Right lobe of liver (tissue), 6 donors: Measurements from ENCODE around the gene CUEDC1. TPM values are rescaled to one million over a fixed set of nuclear protein-coding genes. Genes with fewer than 3 reads are reported as not detected.

Source experiments
- ATAC-seq, 4 donors: fragments of 200-7000 bp; cut with Tn5 transposase; one replicate each; pipeline ENCODE4 v1.9.1; 2020; ENCODE audit warnings: mild to moderate bottlenecking in 4 of 4, moderate library complexity in 4 of 4
- DNase-seq, 3 donors: peaks; one replicate each; pipeline ENCODE4 v3.0.0-alpha.2; 2020
- H3K27ac ChIP-seq, 3 donors: fragments of 200-600 bp; one replicate each; pipeline ENCODE4 v1.8.0; 2022
- H3K27me3 ChIP-seq, 2 donors: fragments of 200-600 bp; one replicate each; pipeline ENCODE4 v1.8.0; 2022
- H3K36me3 ChIP-seq, 4 donors: fragments of 200-600 bp; sonication (generic) in 1 of 4; one replicate each; pipeline versions ENCODE4 v1.5.1 to v1.8.0; 2017 to 2022; ENCODE audit warnings: control low read depth in 1 of 4
- H3K4me1 ChIP-seq, 4 donors: fragments of 200-600 bp; sonication (generic) in 1 of 4; one replicate each; pipeline versions ENCODE4 v1.5.1 to v1.8.0; 2017 to 2022; ENCODE audit warnings: control low read depth in 1 of 4
- H3K4me3 ChIP-seq, 3 donors: fragments of 200-600 bp; one replicate each; pipeline ENCODE4 v1.8.0; 2022
- H3K9me3 ChIP-seq, 4 donors: fragments of 200-600 bp; sonication (generic) in 1 of 4; one replicate each; pipeline versions ENCODE4 v1.5.1 to v1.8.0; 2017 to 2022; ENCODE audit warnings: control low read depth in 1 of 4
- CTCF ChIP-seq, 4 donors: fragments of 200-600 bp in 3 of 4; fragments of 450-650 bp in 1 of 4; IDR thresholded peaks; one replicate each; pipeline versions ENCODE4 v1.5.1 to v1.8.0; 2016 to 2022; ENCODE audit warnings: antibody characterized with exemption in 4 of 4, mild to moderate bottlenecking in 2 of 4
- POLR2A ChIP-seq: fragments of 450-650 bp; IDR thresholded peaks from one replicate; pipeline ENCODE4 v1.6.1; 2017; ENCODE audit warnings: antibody characterized with exemption, mild to moderate bottlenecking
- WGBS: methylation state at CpG from one replicate; pipeline ENCODE4 v1.1.6; 2018; ENCODE audit warnings: low coverage, low lambda C conversion rate; ENCODE audit not compliant: insufficient coverage; ENCODE audit errors: missing lambda C conversion rate; 5-methylcytosine and 5-hydroxymethylcytosine counted together
- intact Hi-C, 2 donors: fragments of 100-400 bp; cut with DNase I; formaldehyde crosslinking; loops; one replicate each; pipeline versions ENCODE4 v1.11.2 to v1.14.1; 2022
- total RNA-seq, 6 experiments: library from RNA; depleted of rRNA in 2 of 6; stranded (reverse); fragments of >200 nt in 2 of 6; fragmentation: NEBNext Ultra II Directional in 3 of 6; extraction: Animal tissue kit (Norgen Biotek cat#: 25700) in 3 of 6; gene quantifications; one replicate each; pipeline versions ENCODE4 v1.1.0 to v1.2.4, GENCODE V29; 2016 to 2023
- donor health status: DM: no; HTN: yes; CAD: no.
- donor health status: DM: no; HTN: no; CAD: no.
- donor health status: DM: no; HTN: no; CAD: no.
- donor health status: DM: no; HTN: yes; CAD: no.
- donor health status: DM: no; HTN: yes; CAD: no.

CUEDC1 gene
- total RNA-seq, 6 experiments from 2014 or later = 4.0 to 8.5 (median 5.5) TPM

- H3K27ac ChIP-seq = no peak overlapping the region
- DNase-seq (no peak), ATAC-seq (no peak)
- H3K36me3 ChIP-seq = no peaks in the 10 kb centered on the region
- no peaks in the 10 kb centered on the region for H3K27me3 ChIP-seq
- TF ChIP-seq POLR2A (no peak), CTCF (IDR thresholded peaks at IDR 0.05) (no peak)
- no peak overlapping the region for H3K4me3 ChIP-seq
- no peaks in the 10 kb centered on the region for H3K9me3 ChIP-seq
- 84% methylated on average over 7 of the region's 11 CpGs for WGBS
- peaks cover 0 to 10% (median 0%) of the 10 kb centered on the region in 4 donors for H3K4me1 ChIP-seq
- intact Hi-C loops = no loop called here
Measured at GRCh38 chr17:57910462-57911420, 44.5 kb downstream of the CUEDC1 start.

GRCh38 chr17:57909551-57909950 is 45.7 kb downstream of the CUEDC1 start:
- Histone ChIP-seq H3K36me3 (no peaks in the 10 kb centered on the region), H3K27me3 (no peaks in the 10 kb centered on the region), H3K4me3 (no peak overlapping the region), H3K9me3 (no peaks in the 10 kb centered on the region), H3K4me1 (peaks cover 0 to 10% (median 0%) of the 10 kb centered on the region in 4 donors), H3K27ac (no peak overlapping the region)
- TF ChIP-seq POLR2A (no peak), CTCF (IDR thresholded peaks at IDR 0.05) (no peak)
- intact Hi-C loops = no loop called here
- WGBS = 96% methylated on average over 4 of the region's 5 CpGs
- no peak for ATAC-seq
- DNase-seq = no peak

GRCh38 chr17:57908278-57908677 is 46.9 kb downstream of the CUEDC1 start:
- H3K4me1 ChIP-seq = peaks cover 0 to 18% (median 0%) of the 10 kb centered on the region in 4 donors
- DNase-seq (no peak), ATAC-seq (no peak)
- intact Hi-C loops = no loop called here
- H3K36me3 ChIP-seq = no peaks in the 10 kb centered on the region
- H3K27ac ChIP-seq = no peak overlapping the region
- H3K27me3 ChIP-seq = no peaks in the 10 kb centered on the region
- H3K4me3 ChIP-seq = no peak overlapping the region
- no peaks in the 10 kb centered on the region for H3K9me3 ChIP-seq
- WGBS = 84% methylated on average over 2 of the region's 6 CpGs
- TF ChIP-seq CTCF (IDR thresholded peaks at IDR 0.05) = no peak
- TF ChIP-seq POLR2A = no peak

- intact Hi-C loops = no loop called here
- Histone ChIP-seq H3K27me3 (no peaks in the 10 kb centered on the region), H3K4me3 (no peak overlapping the region), H3K4me1 (peaks cover 0 to 21% (median 3%) of the 10 kb centered on the region in 4 donors), H3K9me3 (no peaks in the 10 kb centered on the region), H3K36me3 (no peaks in the 10 kb centered on the region), H3K27ac (no peak overlapping the region)
- 19% methylated on average over 2 of the region's 7 CpGs for WGBS
- ATAC-seq = no peak
- TF ChIP-seq POLR2A (no peak), CTCF (IDR thresholded peaks at IDR 0.05) (no peak)
- no peak for DNase-seq
Measured at GRCh38 chr17:57906910-57907309, 48.3 kb downstream of the CUEDC1 start.
